Neural cell (in vitro differentiated cells): ENCODE data around the gene TBCB. TPM values are rescaled to one million over a fixed set of nuclear protein-coding genes. Genes with fewer than 3 reads are reported as not detected.

ENCODE experiments used
- H2AFZ ChIP-seq: fragments of 200-600, 300-800 bp; sonication (generic), shearing (Covaris generic); 2 replicates; pipeline ENCODE4 v1.6.0; 2014; ENCODE audit warnings: low read depth, mild to moderate bottlenecking, antibody characterized with exemption, low read length, moderate library complexity
- H3F3A ChIP-seq: fragments of 200-600 bp; shearing (Covaris generic); 2 replicates; pipeline ENCODE4 v1.6.1; 2016; ENCODE audit warnings: mild to moderate bottlenecking, moderate library complexity, mixed read lengths, antibody characterized with exemption, low read length; ENCODE audit not compliant: insufficient read depth, poor library complexity, severe bottlenecking
- H3K27ac ChIP-seq: fragments of 200-600, 300-800 bp; sonication (generic), shearing (Covaris generic); 2 replicates; pipeline ENCODE4 v1.5.1; 2014; ENCODE audit warnings: mild to moderate bottlenecking, low read length, moderate library complexity
- H3K27me3 ChIP-seq: fragments of 300-800, 200-600 bp; sonication (generic), shearing (Covaris generic); 2 replicates; pipeline ENCODE4 v1.6.0; 2014; ENCODE audit warnings: mild to moderate bottlenecking, low read depth, low read length, moderate library complexity; ENCODE audit not compliant: insufficient read depth
- H3K36me3 ChIP-seq: fragments of 300-800, 200-600 bp; sonication (generic), shearing (Covaris generic); 2 replicates; pipeline ENCODE4 v1.5.1; 2014; ENCODE audit warnings: mild to moderate bottlenecking, antibody characterized with exemption, low read length, moderate library complexity; ENCODE audit not compliant: insufficient read depth
- H3K4me2 ChIP-seq: fragments of 300-800, 200-600 bp; sonication (generic), shearing (Covaris generic); 2 replicates; pipeline ENCODE4 v1.6.0; 2014; ENCODE audit warnings: mild to moderate bottlenecking, low read length
- H3K4me3 ChIP-seq: fragments of 300-800, 200-600 bp; sonication (generic), shearing (Covaris generic); 2 replicates; pipeline ENCODE4 v1.5.1; 2014; ENCODE audit warnings: mild to moderate bottlenecking, low read length, moderate library complexity
- H3K79me2 ChIP-seq: fragments of 200-600 bp; shearing (Covaris generic); replicated peaks from 2 replicates; pipeline ENCODE4 v1.6.0; 2014; ENCODE audit warnings: mild to moderate bottlenecking, low read length, moderate library complexity; ENCODE audit not compliant: insufficient read depth
- H3K9ac ChIP-seq: fragments of 300-800, 200-600 bp; sonication (generic), shearing (Covaris generic); 2 replicates; pipeline ENCODE4 v1.6.1; 2016; ENCODE audit warnings: mild to moderate bottlenecking, low read length, mixed read lengths
- H3K9me2 ChIP-seq: fragments of 200-600 bp; shearing (Covaris generic); 2 replicates; pipeline ENCODE4 v1.6.1; 2016; ENCODE audit warnings: mild to moderate bottlenecking, low read length, mixed read lengths; ENCODE audit not compliant: insufficient read depth
- H3K9me3 ChIP-seq: fragments of 200-600, 300-800 bp; sonication (generic), shearing (Covaris generic); 2 replicates; pipeline ENCODE4 v1.6.1; 2016; ENCODE audit warnings: mild to moderate bottlenecking, mixed run types, low read length, moderate library complexity, mixed read lengths
- H4K20me1 ChIP-seq: fragments of 200-600 bp; shearing (Covaris generic); 2 replicates; pipeline ENCODE4 v1.6.1; 2016; ENCODE audit warnings: mild to moderate bottlenecking, mixed run types; ENCODE audit not compliant: insufficient read depth
- CTCF ChIP-seq: fragments of 450-650 bp; IDR thresholded peaks from 2 replicates; pipeline ENCODE4 v1.5.1; 2014; ENCODE audit warnings: antibody characterized with exemption, mild to moderate bottlenecking, moderate library complexity; ENCODE audit not compliant: poor library complexity, severe bottlenecking
- EP300 ChIP-seq: fragments of 450-650 bp; conservative IDR thresholded peaks from 2 replicates; pipeline ENCODE4 v1.6.1; 2014; ENCODE audit warnings: antibody characterized with exemption, mild to moderate bottlenecking, moderate library complexity; ENCODE audit not compliant: poor library complexity, severe bottlenecking
- EZH2 ChIP-seq: fragments of 200-600, 300-800 bp; shearing (Covaris generic), sonication (generic); IDR thresholded peaks from 2 replicates; pipeline ENCODE4 v1.6.1; 2014; ENCODE audit warnings: antibody characterized with exemption, low read length, borderline replicate concordance, mild to moderate bottlenecking; ENCODE audit not compliant: insufficient read depth, poor library complexity, severe bottlenecking
- MXI1 ChIP-seq: fragments of 450-650 bp; conservative IDR thresholded peaks from 2 replicates; pipeline ENCODE4 v1.6.1; 2014; ENCODE audit warnings: antibody characterized with exemption, mild to moderate bottlenecking; ENCODE audit not compliant: poor library complexity, severe bottlenecking
- POLR2AphosphoS5 ChIP-seq: IDR thresholded peaks from 2 replicates; pipeline ENCODE4 v1.6.1; 2012
- RAD21 ChIP-seq: fragments of 450-650 bp; conservative IDR thresholded peaks from 2 replicates; pipeline ENCODE4 v1.6.1; 2014; ENCODE audit warnings: antibody characterized with exemption, mild to moderate bottlenecking, moderate library complexity
- REST ChIP-seq: IDR thresholded peaks from 2 replicates; pipeline ENCODE4 v1.6.1; 2012; ENCODE audit warnings: borderline replicate concordance
- SMC3 ChIP-seq: fragments of 450-650 bp; conservative IDR thresholded peaks from 2 replicates; pipeline ENCODE4 v1.6.1; 2014; ENCODE audit warnings: antibody characterized with exemption, mild to moderate bottlenecking, moderate library complexity; ENCODE audit not compliant: poor library complexity
- TAF1 ChIP-seq: IDR thresholded peaks from 2 replicates; pipeline ENCODE4 v1.6.1; 2012; ENCODE audit warnings: low read depth
- polyA plus RNA-seq: library from polyadenylated mRNA; depleted of rRNA; stranded (reverse); fragments of >200 nt; gene quantifications from 2 replicates; pipeline ENCODE4 v1.2.3, GENCODE V29; 2014

TBCB gene
- polyA plus RNA-seq, 1 donor from 2014 or later = 640 TPM

DNA sequence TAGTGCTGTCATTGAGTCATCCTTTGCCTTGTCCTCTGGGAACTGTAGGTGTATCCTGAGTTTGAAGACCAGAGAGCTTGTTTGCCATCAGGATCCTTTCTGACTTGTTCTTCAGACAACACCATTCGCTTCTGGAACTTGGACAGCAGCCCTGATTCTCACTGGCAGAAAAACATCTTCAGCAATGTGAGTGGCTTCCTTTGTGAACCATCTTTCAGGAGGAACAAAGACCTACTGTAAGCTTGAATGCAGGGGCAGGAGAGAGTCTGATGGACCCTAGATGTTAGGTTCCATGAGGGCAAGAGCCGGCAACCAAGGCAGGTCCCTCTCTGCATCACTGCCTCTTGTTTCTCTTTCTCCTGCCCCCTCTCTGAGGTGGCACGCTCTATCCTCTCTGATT lies 33.9 kb upstream of the TBCB start:
- no peaks in the 10 kb centered on the region for H3K79me2 ChIP-seq
- H3K27me3 ChIP-seq = no peaks in the 10 kb centered on the region
- H3K4me3 ChIP-seq = no peak overlapping the region
- H3K4me2 ChIP-seq = no peak overlapping the region
- no peak overlapping the region for H3K9ac ChIP-seq
- H3K9me2 ChIP-seq = no peaks in the 10 kb centered on the region
- no peaks in the 10 kb centered on the region for H3K9me3 ChIP-seq
- no peak overlapping the region for H2AFZ ChIP-seq
- no peak for TF ChIP-seq RAD21
- no peak for TF ChIP-seq TAF1
- TF ChIP-seq POLR2AphosphoS5 = no peak
- TF ChIP-seq EZH2 = no peak
- TF ChIP-seq REST = no peak
- TF ChIP-seq CTCF = no peak
- no peak for TF ChIP-seq SMC3
- no peak for TF ChIP-seq MXI1
- TF ChIP-seq EP300 = no peak
- H3K27ac ChIP-seq = no peak overlapping the region
- no peaks in the 10 kb centered on the region for H3K36me3 ChIP-seq
- H3F3A ChIP-seq = no peaks in the 10 kb centered on the region
- no peaks in the 10 kb centered on the region for H4K20me1 ChIP-seq

GRCh38 chr19:36081894-36082293 lies 33.4 kb upstream of the TBCB start:
- Histone ChIP-seq H3K36me3 (no peaks in the 10 kb centered on the region), H3K4me2 (no peak overlapping the region), H3K27me3 (no peaks in the 10 kb centered on the region), H3K27ac (no peak overlapping the region), H3K9me2 (no peaks in the 10 kb centered on the region), H3K9ac (no peak overlapping the region), H3F3A (no peaks in the 10 kb centered on the region), H3K9me3 (no peaks in the 10 kb centered on the region), H3K79me2 (no peaks in the 10 kb centered on the region), H3K4me3 (no peak overlapping the region), H4K20me1 (no peaks in the 10 kb centered on the region), H2AFZ (no peak overlapping the region)
- no peak for TF ChIP-seq EP300
- no peak for TF ChIP-seq RAD21
- TF ChIP-seq MXI1 = no peak
- no peak for TF ChIP-seq TAF1
- TF ChIP-seq SMC3 = no peak
- no peak for TF ChIP-seq POLR2AphosphoS5
- no peak for TF ChIP-seq CTCF
- no peak for TF ChIP-seq EZH2
- TF ChIP-seq REST = no peak
